Mucosa of stomach (tissue), 1 donor: ENCODE results near the gene JAKMIP2.
"Not testable (repeated sequence)": the region's sequence is repeated elsewhere in the genome, so short reads cannot be mapped to it uniquely, and the experiment has no call there.

Source experiments
- H3K27me3 ChIP-seq: one replicate; pipeline ENCODE4 v1.7.0; 2013; ENCODE audit warnings: mild to moderate bottlenecking, low read length; ENCODE audit not compliant: control insufficient read depth, insufficient read depth
- H3K36me3 ChIP-seq: one replicate; pipeline ENCODE4 v1.7.0; 2013; ENCODE audit warnings: low read length; ENCODE audit not compliant: control insufficient read depth, insufficient read depth
- H3K4me1 ChIP-seq: one replicate; pipeline ENCODE4 v1.7.0; 2013; ENCODE audit warnings: mild to moderate bottlenecking, low read length; ENCODE audit not compliant: control insufficient read depth, insufficient read depth
- H3K4me3 ChIP-seq: one replicate; pipeline ENCODE4 v1.7.0; 2013; ENCODE audit warnings: low read length
- H3K9ac ChIP-seq: one replicate; pipeline ENCODE4 v1.7.0; 2013; ENCODE audit warnings: mild to moderate bottlenecking, low read length, moderate library complexity
- H3K9me3 ChIP-seq: one replicate; pipeline ENCODE4 v1.7.0; 2013; ENCODE audit warnings: mild to moderate bottlenecking, low read length, moderate library complexity; ENCODE audit not compliant: control insufficient read depth
- donor health status: Pancreatic carcinoma.

The JAKMIP2 gene

DNA sequence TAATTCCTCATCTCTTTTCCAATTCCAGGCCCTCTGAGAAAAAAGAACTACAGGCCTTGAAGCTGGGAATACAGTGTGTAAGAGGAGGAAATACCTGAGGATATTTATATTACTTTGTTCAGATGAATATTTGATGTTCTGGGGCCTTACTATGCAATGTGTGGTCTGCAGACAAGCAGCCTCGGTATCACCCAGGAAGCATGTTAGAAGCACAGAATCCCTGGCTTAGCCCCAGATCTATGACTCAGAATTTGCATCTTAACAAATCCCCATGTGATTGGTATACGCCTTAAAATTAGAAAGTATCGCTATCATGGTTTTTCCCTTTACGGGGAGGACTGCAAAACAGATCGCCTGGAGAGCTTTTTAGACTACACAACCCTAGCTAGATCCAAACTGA is 121.0 kb downstream of the JAKMIP2 start:
- no peaks in the 10 kb centered on the region for H3K9me3 ChIP-seq
- H3K9ac ChIP-seq: no peak overlapping the region
- H3K36me3 ChIP-seq: no peaks in the 10 kb centered on the region
- peaks cover 6% of the 10 kb centered on the region for H3K4me1 ChIP-seq
- H3K4me3 ChIP-seq: no peak overlapping the region
- no peaks in the 10 kb centered on the region for H3K27me3 ChIP-seq

- H3K9me3 ChIP-seq: no peaks in the 10 kb centered on the region
- no peak overlapping the region for H3K4me3 ChIP-seq
These were observed 123.2 kb downstream of the JAKMIP2 start for GRCh38 chr5:147659166-147659929.

DNA sequence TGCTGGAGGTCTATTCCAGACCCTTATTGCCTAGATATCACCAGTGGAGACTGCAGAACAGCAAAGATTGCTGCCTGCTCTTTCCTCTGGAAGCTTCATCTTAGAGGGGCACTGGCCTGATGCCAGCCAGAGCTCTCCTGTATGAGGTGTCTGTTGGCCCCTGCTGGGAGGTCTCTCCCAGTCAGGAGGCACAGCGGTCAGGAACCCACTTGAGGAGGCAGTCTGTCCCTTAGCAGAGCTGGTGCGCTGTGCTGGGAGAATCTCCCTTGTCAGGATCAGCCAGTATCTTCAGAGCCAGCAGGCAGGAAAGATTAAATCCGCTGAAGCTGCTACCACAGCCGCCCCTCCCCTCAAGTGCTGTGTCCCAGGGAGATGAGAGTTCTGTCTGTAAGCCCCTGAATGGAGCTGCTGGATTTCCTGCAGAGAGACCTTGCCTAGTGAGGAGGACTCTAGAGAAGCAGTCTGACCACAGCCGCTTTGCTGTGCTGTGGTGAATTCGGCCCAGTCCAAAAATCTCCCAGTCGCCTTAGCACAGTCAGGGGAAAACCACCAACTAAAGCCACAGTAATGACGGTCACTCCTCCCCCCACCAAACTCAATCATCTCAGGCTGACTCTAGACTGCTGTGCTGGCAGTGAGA is 124.1 kb downstream of the JAKMIP2 start:
- no peak overlapping the region for H3K4me3 ChIP-seq
- H3K4me1 ChIP-seq: peaks cover 6% of the 10 kb centered on the region
- no peaks in the 10 kb centered on the region for H3K36me3 ChIP-seq
- no peaks in the 10 kb centered on the region for H3K27me3 ChIP-seq
- H3K9ac ChIP-seq: no peak overlapping the region
- no peaks in the 10 kb centered on the region for H3K9me3 ChIP-seq

More at GRCh38 chr5:147659166-147659929, 123.2 kb downstream of the JAKMIP2 start:
- no peaks in the 10 kb centered on the region for H3K27me3 ChIP-seq
- no peaks in the 10 kb centered on the region for H3K36me3 ChIP-seq
- no peak overlapping the region for H3K9ac ChIP-seq
- H3K4me1 ChIP-seq: peaks cover 6% of the 10 kb centered on the region

DNA sequence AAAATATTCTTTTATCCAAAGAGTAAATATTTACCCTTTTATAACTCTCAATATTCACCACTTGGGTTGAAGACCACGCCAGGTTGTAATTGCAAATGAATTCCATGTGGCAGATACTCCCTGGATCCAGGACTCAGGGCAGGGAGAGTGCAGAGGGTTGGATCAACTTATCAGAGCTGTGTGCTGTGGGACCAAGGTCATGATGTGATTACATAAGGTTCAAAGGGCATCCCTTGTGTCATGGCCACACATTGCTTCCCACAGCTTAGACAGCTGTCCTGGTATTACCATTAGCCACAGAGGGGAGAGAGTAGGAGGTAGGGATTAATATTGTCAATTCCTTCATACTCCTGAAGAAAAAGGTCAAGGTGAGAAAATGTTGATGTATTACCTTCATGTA is 133.9 kb downstream of the JAKMIP2 start:
- no peaks in the 10 kb centered on the region for H3K9me3 ChIP-seq
- H3K4me1 ChIP-seq: peaks cover 5% of the 10 kb centered on the region
- no peaks in the 10 kb centered on the region for H3K27me3 ChIP-seq
- no peak overlapping the region for H3K4me3 ChIP-seq
- H3K36me3 ChIP-seq: no peaks in the 10 kb centered on the region
- no peak overlapping the region for H3K9ac ChIP-seq

GRCh38 chr5:147645197-147645596 is 137.3 kb downstream of the JAKMIP2 start:
- Histone ChIP-seq H3K9ac (no peak overlapping the region), H3K36me3 (no peaks in the 10 kb centered on the region), H3K9me3 (no peaks in the 10 kb centered on the region), H3K27me3 (no peaks in the 10 kb centered on the region), H3K4me1 (peaks cover 5% of the 10 kb centered on the region), H3K4me3 (no peak overlapping the region)

- H3K9ac ChIP-seq: no peak overlapping the region
- no peaks in the 10 kb centered on the region for H3K36me3 ChIP-seq
- no peaks in the 10 kb centered on the region for H3K27me3 ChIP-seq
- no peaks in the 10 kb centered on the region for H3K9me3 ChIP-seq
- H3K4me3 ChIP-seq: no peak overlapping the region
- peaks cover 5% of the 10 kb centered on the region for H3K4me1 ChIP-seq
These were observed 138.1 kb downstream of the JAKMIP2 start for GRCh38 chr5:147644460-147644859.

- Histone ChIP-seq H3K36me3 (no peaks in the 10 kb centered on the region), H3K4me1 (no peaks in the 10 kb centered on the region), H3K27me3 (no peaks in the 10 kb centered on the region), H3K9ac (no peak overlapping the region), H3K9me3 (no peaks in the 10 kb centered on the region), H3K4me3 (no peak overlapping the region)
These were observed 139.4 kb downstream of the JAKMIP2 start for GRCh38 chr5:147643142-147643541.

- no peak overlapping the region for H3K4me3 ChIP-seq
- no peaks in the 10 kb centered on the region for H3K27me3 ChIP-seq
- no peaks in the 10 kb centered on the region for H3K9me3 ChIP-seq
- H3K36me3 ChIP-seq: no peaks in the 10 kb centered on the region
- no peak overlapping the region for H3K9ac ChIP-seq
- H3K4me1 ChIP-seq: no peaks in the 10 kb centered on the region
These were observed 139.9 kb downstream of the JAKMIP2 start for GRCh38 chr5:147642666-147643065.

GRCh38 chr5:147639321-147639720 is 143.2 kb downstream of the JAKMIP2 start:
- no peaks in the 10 kb centered on the region for H3K27me3 ChIP-seq
- H3K36me3 ChIP-seq: no peaks in the 10 kb centered on the region
- no peaks in the 10 kb centered on the region for H3K9me3 ChIP-seq
- H3K4me3 ChIP-seq: no peak overlapping the region
- no peak overlapping the region for H3K9ac ChIP-seq
- no peaks in the 10 kb centered on the region for H3K4me1 ChIP-seq

DNA sequence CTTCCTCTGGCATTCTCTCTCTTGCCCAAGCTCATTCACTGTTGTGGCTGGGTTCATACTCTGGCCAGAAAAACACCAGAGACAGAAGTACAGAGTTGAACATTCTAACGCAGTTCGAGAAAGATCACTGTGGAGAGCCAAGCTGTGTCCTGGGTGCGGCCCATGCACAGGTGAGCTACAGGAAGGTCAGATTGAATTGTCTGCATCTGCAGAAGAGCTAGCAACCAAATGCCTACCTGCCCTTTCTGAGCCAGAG is 145.9 kb downstream of the JAKMIP2 start:
- H3K9me3 ChIP-seq: no peaks in the 10 kb centered on the region
- H3K4me3 ChIP-seq: no peak overlapping the region
- no peak overlapping the region for H3K9ac ChIP-seq
- no peaks in the 10 kb centered on the region for H3K27me3 ChIP-seq
- H3K4me1 ChIP-seq: no peaks in the 10 kb centered on the region
- no peaks in the 10 kb centered on the region for H3K36me3 ChIP-seq

DNA sequence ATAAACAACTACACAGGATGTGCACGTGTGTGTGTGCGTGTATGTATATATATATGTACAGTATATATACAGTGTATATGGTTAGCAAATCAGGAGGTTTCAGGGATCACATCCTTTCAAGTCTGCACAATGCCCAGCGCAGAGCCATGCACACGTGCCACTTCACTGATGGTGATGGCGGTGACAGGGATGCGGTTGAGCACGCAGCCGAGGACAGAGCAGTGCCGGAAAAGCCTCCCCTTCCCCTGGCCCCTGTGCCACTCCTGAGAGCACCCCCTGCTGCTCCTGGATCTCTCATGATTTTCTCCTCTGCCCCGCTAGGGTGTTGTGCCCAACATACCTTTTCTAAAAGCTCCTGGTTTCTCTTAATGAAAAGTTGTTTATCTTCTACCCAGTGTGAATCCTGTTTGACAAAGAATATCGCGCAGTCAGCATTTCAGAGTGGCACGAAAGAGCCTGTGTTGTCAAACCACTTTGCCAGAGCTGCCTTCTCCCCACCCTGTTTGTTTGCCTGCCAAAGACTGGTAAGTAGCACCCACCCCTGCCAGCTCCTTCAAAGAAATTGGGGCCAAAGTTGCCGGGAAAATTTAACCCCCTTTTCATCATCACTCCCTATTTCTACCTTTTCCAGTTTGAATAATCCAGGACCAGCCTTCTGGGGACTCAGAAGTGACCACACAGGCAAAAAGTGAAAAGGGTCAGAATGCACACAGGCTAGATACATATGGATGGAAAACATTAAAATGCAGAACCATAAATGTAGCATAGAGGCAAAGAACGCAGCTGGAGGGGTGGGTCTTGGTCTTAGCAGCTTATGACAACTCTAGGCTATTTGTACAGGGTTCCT is 146.4 kb downstream of the JAKMIP2 start:
- no peaks in the 10 kb centered on the region for H3K36me3 ChIP-seq
- H3K27me3 ChIP-seq: no peaks in the 10 kb centered on the region
- no peak overlapping the region for H3K4me3 ChIP-seq
- H3K9me3 ChIP-seq: no peaks in the 10 kb centered on the region
- no peaks in the 10 kb centered on the region for H3K4me1 ChIP-seq
- H3K9ac ChIP-seq: no peak overlapping the region

- not testable (repeated sequence) for H3K4me3 ChIP-seq, H3K9me3 ChIP-seq, H3K9ac ChIP-seq, H3K36me3 ChIP-seq, H3K27me3 ChIP-seq, H3K4me1 ChIP-seq
These were observed 147.1 kb downstream of the JAKMIP2 start for GRCh38 chr5:147635439-147635838.
